NCI-H748 treated with DMSO at 0.1 percent for 48 hours (cell line): ENCODE results near the gene MAMSTR.

Source experiments
- DNase-seq: peaks from one replicate; lab custom pipeline; 2025; lab: John Stamatoyannopoulos, UW

The MAMSTR gene

GRCh38 chr19:48746110-48746509 lies 26.6 kb upstream of the MAMSTR start:
- no peak for DNase-seq

DNA sequence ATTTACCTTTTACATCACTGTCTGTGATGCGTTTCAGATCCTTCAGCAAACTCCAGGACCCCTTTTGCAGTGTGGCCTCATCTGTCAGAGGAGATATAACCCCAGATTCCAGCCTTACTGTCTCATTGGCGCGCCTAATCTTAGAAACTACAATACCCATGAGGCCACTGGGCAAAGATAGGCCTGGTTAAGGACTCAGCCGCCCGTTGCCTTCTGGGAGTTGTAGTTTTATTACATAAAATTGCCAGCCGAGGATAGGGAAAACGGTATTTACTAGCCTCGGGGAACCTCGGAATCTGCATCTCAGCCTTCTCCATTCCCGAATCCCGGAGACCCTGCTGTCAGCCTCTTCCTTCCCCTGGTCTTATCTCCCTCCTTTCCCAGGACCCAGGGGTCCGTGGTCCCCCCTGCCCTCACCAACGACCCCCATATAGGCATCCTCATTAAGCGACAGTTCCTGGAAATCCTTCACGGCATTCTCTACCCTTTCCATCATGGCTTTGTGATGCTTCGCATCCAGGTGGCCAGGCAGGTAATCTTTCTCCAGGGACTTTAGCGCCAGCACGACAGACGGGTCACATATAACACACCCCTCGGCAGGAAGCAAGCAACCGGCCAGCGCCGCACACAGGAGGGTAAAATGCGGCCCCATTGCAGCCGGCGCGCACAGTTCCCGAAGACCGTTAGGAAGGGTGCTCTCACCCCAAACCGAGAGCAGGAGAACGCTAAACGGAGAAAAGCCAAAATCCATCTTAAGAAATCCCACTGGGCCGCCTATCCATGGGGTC lies 25.9 kb upstream of the MAMSTR start:
- DNase-seq, result peak; percentile 40

GRCh38 chr19:48742096-48742495 lies 22.6 kb upstream of the MAMSTR start:
- no peak for DNase-seq

DNA sequence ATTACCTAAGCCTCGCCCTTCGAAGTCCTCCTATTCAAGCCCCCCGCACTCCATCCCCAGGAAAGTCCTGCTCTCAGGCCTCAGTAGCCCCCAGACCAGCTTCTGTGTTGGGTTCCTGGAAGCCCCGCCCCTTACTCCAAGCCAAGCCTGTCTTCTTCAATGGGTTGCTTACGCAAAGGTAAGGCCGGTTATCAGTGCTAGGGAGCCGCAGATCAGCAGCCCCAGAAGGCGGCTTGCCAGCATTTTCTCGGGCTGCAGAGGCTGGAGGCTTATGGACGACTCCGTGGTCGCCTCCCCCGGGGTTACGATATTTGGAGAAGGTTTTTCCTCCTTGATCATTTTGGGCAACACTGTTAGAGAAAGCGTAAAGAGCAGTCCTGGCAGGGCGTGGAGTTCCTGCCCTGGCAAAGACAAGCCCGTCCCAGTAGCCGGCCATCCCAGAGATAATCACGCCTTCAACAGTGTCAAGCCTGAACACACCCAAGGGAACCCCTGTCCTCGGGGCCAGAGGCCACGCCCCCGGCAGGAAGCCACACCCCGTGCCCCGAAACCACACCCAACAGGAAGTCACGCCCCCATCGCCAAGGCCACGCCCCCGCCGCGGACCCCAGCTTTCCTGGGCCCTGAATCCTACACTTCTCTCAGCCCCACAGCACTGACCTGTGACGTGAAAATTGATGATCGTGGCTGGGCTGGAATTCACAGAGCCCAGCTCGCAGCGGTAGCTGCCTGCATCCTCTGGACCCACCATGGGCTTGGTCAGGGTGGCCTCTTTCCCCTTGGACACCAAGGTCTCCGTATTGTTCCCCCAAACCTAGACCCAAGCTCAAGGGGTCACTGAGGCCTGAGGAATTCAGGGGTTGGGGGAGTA lies 21.8 kb upstream of the MAMSTR start:
- DNase-seq, result no peak

- DNase-seq, result no peak
Observed at GRCh38 chr19:48740164-48740972, 20.8 kb upstream of the MAMSTR start, which contains the start of gene RASIP1. Gene RASIP1 (minus strand): TSS chr19:48740610. CDS start chr19:48740282, 328 bp downstream.

DNA sequence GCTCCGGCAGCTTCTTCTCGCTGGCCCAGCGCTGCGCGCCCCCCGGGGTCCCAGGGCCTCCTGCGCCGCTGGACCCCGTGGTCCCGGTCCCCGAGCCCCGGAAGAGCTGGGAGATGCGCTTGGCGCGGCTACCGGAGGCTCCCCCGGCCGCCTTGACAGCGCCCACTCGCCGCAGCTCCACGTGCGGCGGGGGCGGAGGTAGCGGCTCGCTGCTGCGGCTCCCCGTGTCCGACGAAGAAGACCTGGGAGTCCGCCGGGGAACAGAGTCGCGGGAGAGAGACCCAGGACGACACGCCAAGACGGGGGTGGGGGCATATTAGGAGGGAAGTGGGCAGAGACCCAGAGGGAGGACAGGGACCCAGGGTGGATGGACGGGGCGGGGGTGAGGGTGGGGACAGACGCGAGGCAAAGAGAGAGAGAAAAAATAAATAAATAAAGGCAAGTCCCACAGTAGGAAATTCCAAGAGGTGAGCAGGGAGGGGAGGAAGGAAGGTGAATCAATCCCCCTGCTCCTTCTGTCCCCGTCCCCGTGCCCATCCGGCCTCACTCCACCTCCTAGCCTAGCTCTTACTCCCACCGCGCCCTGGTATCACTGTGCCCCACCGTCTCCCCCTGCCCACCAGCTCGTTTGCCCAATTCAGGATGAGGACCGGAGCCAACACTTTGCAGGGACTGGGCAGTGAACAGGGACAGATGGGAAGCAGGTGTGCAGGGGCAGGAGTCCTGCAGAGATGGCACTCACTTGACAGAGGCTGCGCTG lies 20.1 kb upstream of the MAMSTR start:
- no peak for DNase-seq

DNA sequence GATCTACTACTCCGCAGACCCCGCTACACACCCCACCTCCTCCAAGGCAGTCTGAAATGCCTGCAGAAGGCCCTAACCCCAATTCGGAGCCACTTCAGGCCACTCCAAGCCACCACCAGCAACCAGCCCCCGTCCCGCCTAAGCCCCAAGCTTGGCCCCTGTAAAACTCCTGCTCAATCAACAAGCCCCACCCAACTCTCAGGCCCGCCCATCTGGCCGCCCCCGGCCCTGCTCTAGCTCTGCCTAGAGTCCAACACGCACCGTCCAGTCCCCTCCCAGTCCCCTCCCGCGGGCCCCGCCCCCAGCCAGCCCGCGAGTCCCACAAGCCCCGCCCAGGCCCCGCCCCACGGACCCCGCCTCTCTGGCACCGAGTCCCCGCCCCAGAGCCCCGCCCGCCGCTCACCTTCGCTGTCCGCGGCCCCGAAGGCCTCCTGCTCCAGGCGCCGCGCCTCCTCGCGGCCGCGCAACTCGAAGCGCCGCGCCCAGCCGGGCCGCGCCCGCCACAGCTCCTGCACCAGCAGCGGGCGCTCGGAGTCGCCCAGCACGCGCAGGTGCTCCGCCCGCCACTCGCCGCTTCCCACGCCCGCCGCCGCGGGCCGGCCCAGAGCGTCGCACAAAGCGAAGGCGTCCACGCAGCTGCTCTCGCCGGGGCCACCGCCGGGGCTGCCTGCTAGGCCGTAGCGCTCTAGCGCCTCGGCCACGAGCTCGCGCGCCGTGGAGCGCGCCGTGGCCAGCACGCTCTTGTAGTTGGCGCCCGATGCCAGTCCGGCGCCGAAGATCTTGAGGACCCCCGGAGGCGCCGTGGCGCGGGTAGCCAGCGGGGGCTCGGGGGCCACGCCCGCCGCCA lies 19.3 kb upstream of the MAMSTR start:
- DNase-seq, result peak; percentile 89

DNA sequence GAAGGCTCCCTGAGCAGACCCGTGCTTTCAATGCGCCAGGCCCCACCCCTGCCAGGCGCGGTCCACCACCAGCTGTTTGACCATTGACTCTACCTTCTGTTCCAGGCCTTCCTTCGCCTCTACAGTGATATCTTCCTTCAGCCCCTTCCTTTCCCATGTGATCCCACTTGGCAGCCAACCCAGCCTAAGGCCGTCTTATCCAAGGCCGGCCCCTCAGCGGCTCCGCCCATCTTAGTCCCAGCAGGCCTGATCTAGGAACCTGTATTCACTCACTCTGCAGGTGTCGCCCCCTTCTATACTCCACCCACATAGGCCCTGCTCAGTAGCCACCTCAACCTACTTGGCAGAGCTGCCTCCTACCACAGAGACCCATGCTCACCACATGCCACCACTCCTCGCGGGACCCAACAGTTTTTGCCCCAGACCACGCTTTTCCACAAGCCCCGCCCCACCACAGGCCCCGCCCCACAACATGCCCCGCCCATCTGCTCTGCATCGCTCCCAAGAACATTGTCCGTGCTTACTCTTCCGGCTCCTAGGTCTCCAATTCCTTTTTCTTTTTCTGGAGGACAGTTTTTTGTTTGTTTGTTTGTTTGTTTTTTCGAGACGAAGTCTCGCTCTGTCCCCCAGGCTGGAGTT lies 18.0 kb upstream of the MAMSTR start:
- DNase-seq, result no peak

DNA sequence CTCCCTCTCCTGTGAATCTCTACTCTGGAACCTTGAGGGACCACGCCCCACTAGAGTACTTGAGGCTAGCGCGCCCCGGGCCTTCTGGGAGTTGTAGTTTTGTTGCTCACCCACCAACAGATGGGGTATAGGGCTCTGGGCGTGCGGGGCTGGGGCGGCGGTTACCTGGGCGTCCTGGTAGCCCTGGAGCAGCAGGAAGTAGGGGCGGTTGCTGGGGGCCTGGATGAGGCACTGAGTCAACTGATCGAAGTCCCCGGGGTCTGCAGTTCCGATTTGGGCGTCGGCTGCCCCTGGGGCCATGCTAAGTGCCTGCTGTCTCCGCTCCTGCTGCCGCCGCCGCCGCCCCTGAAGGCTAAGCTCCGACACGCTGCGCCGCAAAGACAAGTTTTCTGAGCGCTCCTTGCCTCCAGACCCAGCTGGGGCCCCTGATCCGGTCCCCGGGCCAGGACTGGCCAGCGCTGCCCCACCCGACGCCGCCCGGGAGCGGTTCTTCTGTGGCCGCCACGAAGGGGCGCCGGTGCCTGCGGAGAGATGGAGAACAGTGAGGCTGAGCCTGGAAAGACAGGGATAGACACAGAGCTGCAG lies 15.6 kb upstream of the MAMSTR start:
- DNase-seq, result peak; percentile 89

GRCh38 chr19:48734625-48735024 lies 15.1 kb upstream of the MAMSTR start:
- DNase-seq, result no peak

GRCh38 chr19:48731452-48731851 lies 11.9 kb upstream of the MAMSTR start:
- DNase-seq, result no peak

GRCh38 chr19:48728911-48729664 lies 9.6 kb upstream of the MAMSTR start:
- no peak for DNase-seq

GRCh38 chr19:48726556-48726955 lies 7.0 kb upstream of the MAMSTR start:
- no peak for DNase-seq

DNA sequence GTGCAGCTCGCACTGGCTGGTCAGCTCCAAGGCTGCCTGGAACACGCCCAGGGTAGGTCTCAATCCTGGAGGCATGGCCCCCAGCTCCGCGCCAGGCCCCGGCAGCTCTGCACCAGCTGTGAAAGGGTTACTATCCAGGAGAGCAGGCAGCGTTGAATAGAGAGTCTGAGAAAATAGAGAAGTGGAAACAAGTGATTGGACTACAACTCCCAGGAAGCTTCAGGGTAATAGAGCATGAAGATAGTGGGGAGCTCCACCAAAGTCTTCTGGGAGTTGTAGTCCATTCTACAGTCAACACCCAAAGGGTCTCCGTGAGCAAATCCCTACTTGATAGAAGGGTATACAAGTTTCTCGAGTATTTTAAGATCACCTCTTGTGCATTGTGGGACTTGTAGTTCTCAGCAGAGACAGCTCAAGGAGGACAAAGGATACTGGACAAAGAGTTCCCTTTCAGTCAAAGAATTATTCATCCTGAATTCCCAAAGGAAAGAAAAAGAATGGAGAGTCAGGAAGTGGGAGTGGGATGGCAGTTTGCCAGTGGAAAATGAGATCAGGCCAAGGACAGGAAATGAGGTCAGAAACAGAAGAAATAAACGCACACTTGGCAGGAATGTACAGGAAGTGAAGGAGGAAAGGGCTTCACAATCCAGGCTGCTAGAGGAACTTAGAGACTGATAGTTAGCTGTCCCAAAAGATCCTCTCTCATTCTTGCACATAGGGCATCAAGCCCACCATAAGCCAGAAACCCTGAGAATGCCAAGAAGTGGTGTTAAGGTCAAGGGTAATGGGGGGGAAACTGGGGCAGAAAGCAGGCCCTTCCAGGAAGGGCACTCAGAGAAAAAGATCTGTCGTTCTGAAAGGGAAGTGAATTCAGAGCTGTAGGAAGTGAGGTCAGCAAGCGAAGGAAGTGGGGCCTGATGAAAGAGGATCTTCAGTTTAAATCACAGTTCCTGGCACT lies 5.5 kb upstream of the MAMSTR start:
- DNase-seq, result peak; percentile 21

GRCh38 chr19:48722196-48722708 lies 2.7 kb upstream of the MAMSTR start:
- no peak for DNase-seq

DNA sequence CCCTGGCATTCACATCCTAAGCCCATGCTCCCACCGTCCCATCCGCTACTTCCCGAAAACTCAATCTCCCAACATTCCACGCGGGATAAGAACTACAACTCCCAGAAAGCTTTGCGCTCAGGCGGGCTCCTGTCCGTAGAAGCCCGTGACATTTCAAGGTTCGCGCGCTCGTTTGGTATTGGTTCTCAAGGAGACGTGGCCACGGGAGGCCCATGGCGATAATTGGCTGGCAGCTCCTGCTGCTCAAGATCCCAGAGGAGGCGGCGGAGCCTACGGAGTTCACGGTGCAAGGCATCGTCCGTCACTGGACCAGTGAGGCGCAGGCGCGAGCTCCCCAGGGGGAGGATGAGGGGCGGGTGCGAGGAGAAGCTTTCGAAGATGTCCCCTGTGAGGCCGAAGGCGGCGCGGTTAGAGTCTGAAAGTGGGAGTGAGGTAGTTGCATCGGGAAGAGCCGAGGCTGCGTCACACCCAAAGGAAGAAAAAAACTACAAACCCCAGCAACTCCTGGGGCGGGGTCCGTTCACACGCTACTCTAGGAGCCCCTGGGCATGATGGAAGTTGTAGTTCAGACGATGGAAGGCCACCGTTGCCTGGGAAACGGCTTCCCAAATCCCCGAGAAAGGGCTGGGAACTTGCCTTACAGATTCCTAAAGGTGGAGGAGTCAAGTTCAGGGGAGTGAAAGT lies 1.2 kb upstream of the MAMSTR start:
- peak; percentile 98 for DNase-seq

- no peak for DNase-seq
Observed at GRCh38 chr19:48720251-48720612, 707 bp upstream of the MAMSTR start.
